SU-DHL-6 (cell line): ENCODE results near the gene FIS1.
"Not testable (repeated sequence)": the region's sequence is repeated elsewhere in the genome, so short reads cannot be mapped to it uniquely, and the experiment has no call there.

Source experiments
- H2AFZ ChIP-seq: fragments of 200-600 bp; sonication (generic); 2 replicates; pipeline ENCODE4 v1.6.1; 2014; ENCODE audit warnings: low read depth, mild to moderate bottlenecking, moderate library complexity, mixed read lengths, antibody characterized with exemption, low read length; ENCODE audit not compliant: severe bottlenecking
- H3F3A ChIP-seq: fragments of 200-600 bp; shearing (Covaris generic); 2 replicates; pipeline ENCODE4 v1.6.0; 2016; ENCODE audit warnings: antibody characterized with exemption, mild to moderate bottlenecking; ENCODE audit not compliant: insufficient read depth
- H3K27ac ChIP-seq: fragments of 200-600 bp; sonication (generic); 2 replicates; pipeline ENCODE4 v1.5.1; 2016; ENCODE audit warnings: low read depth, mild to moderate bottlenecking, low read length, moderate library complexity, mixed read lengths
- H3K27me3 ChIP-seq: fragments of 200-600 bp; sonication (generic), shearing (Covaris generic); 2 replicates; pipeline ENCODE4 v1.6.0; 2014; ENCODE audit warnings: mild to moderate bottlenecking, low read length
- H3K36me3 ChIP-seq: fragments of 200-600 bp; sonication (generic); 2 replicates; pipeline ENCODE4 v1.6.1; 2014; ENCODE audit warnings: mild to moderate bottlenecking, low read length, mixed read lengths
- H3K4me2 ChIP-seq: fragments of 300-600, 200-600 bp; shearing (Covaris generic), sonication (generic); 2 replicates; pipeline ENCODE4 v1.6.0; 2014; ENCODE audit warnings: low read length, low read depth, mild to moderate bottlenecking; ENCODE audit not compliant: poor library complexity, severe bottlenecking
- H3K4me3 ChIP-seq: fragments of 200-600 bp; sonication (generic); 2 replicates; pipeline ENCODE4 v1.5.1; 2014; ENCODE audit warnings: antibody characterized with exemption, low read length, mild to moderate bottlenecking, mixed read lengths; ENCODE audit not compliant: insufficient read depth, poor library complexity, severe bottlenecking
- H3K79me2 ChIP-seq: fragments of 200-600 bp; sonication (generic); 2 replicates; pipeline ENCODE4 v1.6.1; 2014; ENCODE audit warnings: mild to moderate bottlenecking, low read length, moderate library complexity; ENCODE audit not compliant: insufficient read depth
- H3K9ac ChIP-seq: fragments of 200-600 bp; sonication (generic); 2 replicates; pipeline ENCODE4 v1.7.0; 2014; ENCODE audit warnings: mild to moderate bottlenecking, low read length
- H3K9me2 ChIP-seq: fragments of 200-600 bp; sonication (generic); replicated peaks from 2 replicates; pipeline ENCODE4 v1.6.1; 2014; ENCODE audit warnings: low read length; ENCODE audit not compliant: insufficient read depth
- H3K9me3 ChIP-seq: fragments of 200-600 bp; sonication (generic); 2 replicates; pipeline ENCODE4 v1.6.1; 2014; ENCODE audit warnings: low read length, mixed read lengths; ENCODE audit not compliant: insufficient read depth
- H4K20me1 ChIP-seq: fragments of 200-600 bp; sonication (generic); 2 replicates; pipeline ENCODE4 v1.6.1; 2014; ENCODE audit warnings: low read depth, mild to moderate bottlenecking, antibody characterized with exemption, low read length, moderate library complexity, mixed read lengths
- CTCF ChIP-seq: fragments of 200-600 bp; sonication (generic); IDR thresholded peaks from one replicate; pipeline ENCODE4 v1.5.1; 2017; ENCODE audit warnings: antibody characterized with exemption, mild to moderate bottlenecking, low read length, moderate library complexity; ENCODE audit not compliant: insufficient read depth, poor library complexity, severe bottlenecking
- EZH2phosphoT487 ChIP-seq: fragments of 200-600 bp; sonication (generic), shearing (Covaris generic); conservative IDR thresholded peaks from 2 replicates; pipeline ENCODE4 v1.6.1; 2018; ENCODE audit warnings: mild to moderate bottlenecking, antibody characterized with exemption, low read length, moderate library complexity, mixed read lengths

Gene FIS1

GRCh38 chr7:101205901-101206664 is 38.8 kb downstream of the FIS1 start:
- Histone ChIP-seq H3K79me2 (no peaks in the 10 kb centered on the region), H2AFZ (no peak overlapping the region), H3K4me3 (no peak overlapping the region), H3K27me3 (no peaks in the 10 kb centered on the region), H3K36me3 (no peaks in the 10 kb centered on the region), H3F3A (no peaks in the 10 kb centered on the region), H3K9me3 (no peaks in the 10 kb centered on the region), H3K9me2 (no peaks in the 10 kb centered on the region), H3K4me2 (no peak overlapping the region), H3K9ac (no peak overlapping the region), H3K27ac (no peak overlapping the region), H4K20me1 (no peaks in the 10 kb centered on the region)
- TF ChIP-seq EZH2phosphoT487, result no peak
- TF ChIP-seq CTCF, result no peak

- H3K79me2 ChIP-seq, H3K9me3 ChIP-seq, H3K9me2 ChIP-seq, H3K4me2 ChIP-seq, H3K27ac ChIP-seq, H3K36me3 ChIP-seq, H2AFZ ChIP-seq, H3K27me3 ChIP-seq, H3F3A ChIP-seq, H4K20me1 ChIP-seq, H3K9ac ChIP-seq, H3K4me3 ChIP-seq: not testable (repeated sequence)
Measured at GRCh38 chr7:101203740-101204738, 40.8 kb downstream of the FIS1 start.

- H3K4me2 ChIP-seq, result no peak overlapping the region
- no peak overlapping the region for H3K9ac ChIP-seq
- H3F3A ChIP-seq, result no peaks in the 10 kb centered on the region
- no peak overlapping the region for H3K4me3 ChIP-seq
- H3K27me3 ChIP-seq, result no peaks in the 10 kb centered on the region
- no peaks in the 10 kb centered on the region for H4K20me1 ChIP-seq
- no peaks in the 10 kb centered on the region for H3K9me3 ChIP-seq
- no peak overlapping the region for H3K27ac ChIP-seq
- H3K36me3 ChIP-seq, result no peaks in the 10 kb centered on the region
- H3K79me2 ChIP-seq, result no peaks in the 10 kb centered on the region
- no peaks in the 10 kb centered on the region for H3K9me2 ChIP-seq
- TF ChIP-seq CTCF, result no peak
- no peak for TF ChIP-seq EZH2phosphoT487
- H2AFZ ChIP-seq, result no peak overlapping the region
Measured at GRCh38 chr7:101202603-101202918, 42.3 kb downstream of the FIS1 start.
